SK-N-SH (cell line): ENCODE data around the gene GSTO2. TPM values are rescaled to one million over a fixed set of nuclear protein-coding genes. Genes with fewer than 3 reads are reported as not detected.

Experiments used
- CTCF ChIA-PET: fragments of 300-600, 350-600 bp; formaldehyde crosslinking; extraction: SDS; loops from one replicate; lab custom pipeline; 2021; lab: Yijun Ruan, JAX
- POLR2A ChIA-PET: fragments of 350-600 bp; sonication (Branson Sonifier 250); formaldehyde crosslinking; extraction: SDS; loops from one replicate; lab custom pipeline; 2020; ENCODE audit warnings: antibody characterized with exemption, inconsistent platforms; lab: Yijun Ruan, JAX
- DNase-seq: peaks from one replicate; pipeline ENCODE4 v3.0.0; 2012
- H2AFZ ChIP-seq: fragments of 200-600 bp; sonication (generic); 2 replicates; pipeline ENCODE4 v1.8.1; 2016; ENCODE audit warnings: antibody characterized with exemption, mild to moderate bottlenecking, low read depth
- H3F3A ChIP-seq: fragments of 200-600 bp; sonication (generic); replicated peaks from 2 replicates; pipeline ENCODE3; 2016; ENCODE audit warnings: antibody characterized with exemption, mild to moderate bottlenecking; ENCODE audit not compliant: insufficient read depth
- H3K27ac ChIP-seq, 2 experiments: fragments of 200-500 bp in 1 of 2; fragments of 200-600 bp in 1 of 2; sonication (Bioruptor generic) in 1 of 2; sonication (generic), shearing (Covaris generic) in 1 of 2; 2 replicates each; pipeline versions ENCODE4 v1.5.1 to v1.6.1; 2014 to 2016; ENCODE audit warnings: low read depth in 2 of 2, inconsistent platforms in 1 of 2, low read length in 1 of 2, mild to moderate bottlenecking in 1 of 2, mixed read lengths in 1 of 2
- H3K27me3 ChIP-seq: fragments of 200-600 bp; sonication (generic), shearing (Covaris generic); 2 replicates; pipeline ENCODE4 v1.6.1; 2016; ENCODE audit warnings: mixed run types; ENCODE audit not compliant: insufficient read depth
- H3K36me3 ChIP-seq, 2 experiments: fragments of 200-500 bp in 1 of 2; fragments of 200-600 bp in 1 of 2; sonication (Bioruptor generic) in 1 of 2; sonication (generic) in 1 of 2; replicated peaks in 1 of 2; 2 replicates each; pipeline versions ENCODE3 to v1.5.1; 2014 to 2016; ENCODE audit warnings: low read length in 1 of 2, mild to moderate bottlenecking in 1 of 2; ENCODE audit not compliant: insufficient read depth in 2 of 2, control insufficient read depth in 1 of 2
- H3K4me1 ChIP-seq, 2 experiments: fragments of 200-500 bp in 1 of 2; fragments of 200-600 bp in 1 of 2; sonication (Bioruptor generic) in 1 of 2; sonication (generic), shearing (Covaris generic) in 1 of 2; 2 replicates each; pipeline versions ENCODE4 v1.5.1 to v1.6.1; 2014 to 2016; ENCODE audit warnings: low read depth in 1 of 2, low read length in 1 of 2, mixed run types in 1 of 2; ENCODE audit not compliant: insufficient read depth in 2 of 2, control insufficient read depth in 1 of 2
- H3K4me2 ChIP-seq: fragments of 200-600 bp; sonication (generic), shearing (Covaris generic); 2 replicates; pipeline ENCODE4 v1.6.1; 2017; ENCODE audit warnings: mixed run types
- H3K4me3 ChIP-seq, 2 experiments: fragments of 200-500 bp in 1 of 2; fragments of 200-600 bp in 1 of 2; sonication (Bioruptor generic) in 1 of 2; sonication (generic), shearing (Covaris generic) in 1 of 2; 2 replicates each; pipeline versions ENCODE4 v1.5.1 to v1.8.1; 2014 to 2016; ENCODE audit warnings: low read depth in 2 of 2, inconsistent platforms in 1 of 2, low read length in 1 of 2, mild to moderate bottlenecking in 1 of 2, mixed read lengths in 1 of 2, moderate library complexity in 1 of 2
- H3K79me2 ChIP-seq: fragments of 200-600 bp; sonication (generic); 2 replicates; pipeline ENCODE4 v1.8.1; 2017; ENCODE audit warnings: mild to moderate bottlenecking; ENCODE audit not compliant: insufficient read depth
- H3K9ac ChIP-seq: fragments of 200-600 bp; sonication (generic); 2 replicates; pipeline ENCODE4 v1.6.1; 2017; ENCODE audit warnings: mixed run types
- H3K9me2 ChIP-seq: fragments of 200-600 bp; sonication (generic); 2 replicates; pipeline ENCODE4 v1.6.1; 2017; ENCODE audit warnings: mixed run types
- H3K9me3 ChIP-seq: fragments of 200-600 bp; sonication (generic); 2 replicates; pipeline ENCODE4 v1.6.1; 2017; ENCODE audit warnings: mixed run types, mild to moderate bottlenecking, moderate library complexity
- H4K20me1 ChIP-seq: fragments of 200-600 bp; sonication (generic); 2 replicates; pipeline ENCODE4 v1.6.1; 2017; ENCODE audit warnings: mild to moderate bottlenecking, mixed run types; ENCODE audit not compliant: insufficient read depth
- CTCF ChIP-seq: fragments of 200-600 bp; sonication (generic); IDR thresholded peaks from 2 replicates; pipeline ENCODE4 v1.6.1; 2017; ENCODE audit warnings: antibody characterized with exemption, mild to moderate bottlenecking, moderate library complexity
- FOSL2 ChIP-seq: IDR thresholded peaks from 2 replicates; pipeline ENCODE4 v1.4.0; 2012; ENCODE audit warnings: low read depth, mild to moderate bottlenecking, moderate library complexity, borderline replicate concordance
- JUND ChIP-seq: IDR thresholded peaks from 2 replicates; pipeline ENCODE4 v1.4.0; 2012
- MAX ChIP-seq: IDR thresholded peaks from 2 replicates; pipeline ENCODE4 v1.4.0; 2012; ENCODE audit warnings: low read depth
- MEF2A ChIP-seq: IDR thresholded peaks from 2 replicates; pipeline ENCODE4 v1.4.0; 2012; ENCODE audit warnings: low read depth, borderline replicate concordance
- MXI1 ChIP-seq: IDR thresholded peaks from 2 replicates; pipeline ENCODE4 v1.6.1; 2012; ENCODE audit warnings: mild to moderate bottlenecking, low read depth, low read length, improper control_type of control experiment
- NRF1 ChIP-seq: IDR thresholded peaks from 2 replicates; pipeline ENCODE4 v1.6.1; 2012; ENCODE audit warnings: low read depth, mild to moderate bottlenecking, low read length
- PBX3 ChIP-seq: IDR thresholded peaks from 2 replicates; pipeline ENCODE4; 2012
- RAD21 ChIP-seq: IDR thresholded peaks from 2 replicates; pipeline ENCODE4 v1.6.1; 2012; ENCODE audit warnings: mild to moderate bottlenecking, low read length
- RCOR1 ChIP-seq: fragments of 150-350 bp; IDR thresholded peaks from 2 replicates; pipeline ENCODE4 v1.6.1; 2017; ENCODE audit warnings: antibody characterized with exemption, low read length
- RFX5 ChIP-seq: IDR thresholded peaks from 2 replicates; pipeline ENCODE4 v1.6.1; 2012; ENCODE audit warnings: mild to moderate bottlenecking, improper control_type of control experiment, low read length
- RXRA ChIP-seq: IDR thresholded peaks from 2 replicates; pipeline ENCODE4 v1.4.0; 2012; ENCODE audit warnings: low read depth, mild to moderate bottlenecking, borderline replicate concordance
- SIN3A ChIP-seq: IDR thresholded peaks from 2 replicates; pipeline ENCODE4 v1.6.1; 2012; ENCODE audit warnings: low read depth, mild to moderate bottlenecking, low read length, moderate library complexity, borderline replicate concordance
- SMC3 ChIP-seq: IDR thresholded peaks from 2 replicates; pipeline ENCODE4 v1.6.1; 2012; ENCODE audit warnings: low read depth, low read length, improper control_type of control experiment
- TEAD4 ChIP-seq: IDR thresholded peaks from 2 replicates; pipeline ENCODE4 v1.4.0; 2012; ENCODE audit warnings: mild to moderate bottlenecking, borderline replicate concordance; ENCODE audit not compliant: insufficient read depth
- USF1 ChIP-seq: IDR thresholded peaks from 2 replicates; pipeline ENCODE4 v1.4.0; 2012; ENCODE audit warnings: low read depth, borderline replicate concordance
- USF2 ChIP-seq: fragments of 150-350 bp; IDR thresholded peaks from 2 replicates; pipeline ENCODE4 v1.6.1; 2017; ENCODE audit warnings: antibody characterized with exemption, low read length, low read depth, borderline replicate concordance
- WGBS: methylation state at CpG from one replicate; pipeline ENCODE4 v1.1.6; 2017; ENCODE audit warnings: low lambda C conversion rate; 5-methylcytosine and 5-hydroxymethylcytosine counted together
- polyA plus RNA-seq, 3 experiments: library from polyadenylated mRNA; depleted of rRNA; stranded (reverse); fragments of >200 nt; gene quantifications; 2 replicates each; pipeline ENCODE4 v1.2.3, GENCODE V29; 2012

Gene GSTO2
- polyA plus RNA-seq, 1 of the 3 experiments (the other 2 are of a cell fraction): 0.49 TPM

GRCh38 chr10:104301907-104302690 is 33.1 kb downstream of the GSTO2 start:
- H4K20me1 ChIP-seq: no peaks in the 10 kb centered on the region
- H3K9ac ChIP-seq: no peak overlapping the region
- TF ChIP-seq MEF2A: no peak
- TF ChIP-seq CTCF: peak; percentile 32
- H3K9me3 ChIP-seq: no peaks in the 10 kb centered on the region
- no peaks in the 10 kb centered on the region for H3K27me3 ChIP-seq
- ChIA-PET CTCF (interaction anchor here (1.1 to 10.3 kb wide), 6 partner anchors 8 to 50 kb away, joined by 3 to 152 read pairs (median 8); partner anchors contain the start of gene CFAP58), POLR2A (no interaction called here)
- no peak overlapping the region for H3K4me2 ChIP-seq
- no peaks in the 10 kb centered on the region for H3K9me2 ChIP-seq
- no peak for DNase-seq
- H3K79me2 ChIP-seq: no peaks in the 10 kb centered on the region
- WGBS: 66% methylated on average over 3 of the region's 3 CpGs
- H3K4me1 ChIP-seq: peaks cover 22 to 42% of the 10 kb centered on the region in 2 experiments
- no peak overlapping the region for H2AFZ ChIP-seq
- peak overlapping the region in 1 of 2 experiments; percentile 98; a peak in 2 of 4 replicates for H3K27ac ChIP-seq
- no peaks in the 10 kb centered on the region for H3K36me3 ChIP-seq
- peaks cover 19% of the 10 kb centered on the region for H3F3A ChIP-seq
- H3K4me3 ChIP-seq: no peak overlapping the region

- 52% methylated on average over 2 of the region's 2 CpGs for WGBS
- Histone ChIP-seq H3K9me3 (no peaks in the 10 kb centered on the region), H3K4me3 (no peak overlapping the region), H3K27ac (no peak overlapping the region), H4K20me1 (no peaks in the 10 kb centered on the region), H3F3A (peaks cover 19% of the 10 kb centered on the region), H3K4me1 (peaks cover 34 to 36% of the 10 kb centered on the region in 2 experiments), H3K79me2 (peaks cover 2% of the 10 kb centered on the region; the same call in 1 of the 2 replicates), H3K27me3 (no peaks in the 10 kb centered on the region), H3K4me2 (no peak overlapping the region), H2AFZ (no peak overlapping the region), H3K9ac (no peak overlapping the region), H3K36me3 (no peaks in the 10 kb centered on the region), H3K9me2 (no peaks in the 10 kb centered on the region)
- ChIA-PET CTCF (interaction anchor here (1.1 to 10.3 kb wide), 10 partner anchors 10 to 48 kb away, joined by 3 to 152 read pairs (median 8); partner anchors contain the start of genes CFAP58 and ITPRIP), POLR2A (no interaction called here)
- no peak for DNase-seq
- TF ChIP-seq PBX3: no peak
- TF ChIP-seq RCOR1: no peak
- TF ChIP-seq MXI1: no peak
- no peak for TF ChIP-seq MAX
- TF ChIP-seq JUND: no peak
- no peak for TF ChIP-seq TEAD4
- no peak for TF ChIP-seq RXRA
- TF ChIP-seq SIN3A: no peak
- TF ChIP-seq RAD21: no peak
- no peak for TF ChIP-seq MEF2A
- no peak for TF ChIP-seq CTCF
- TF ChIP-seq RFX5: no peak
- TF ChIP-seq USF2: no peak
- TF ChIP-seq FOSL2: no peak
- no peak for TF ChIP-seq USF1
- no peak for TF ChIP-seq NRF1
- no peak for TF ChIP-seq SMC3
Measured at GRCh38 chr10:104303594-104304355, 34.8 kb downstream of the GSTO2 start.
